ENCODE results near the gene ZNF862.
"Not testable (repeated sequence)": the region's sequence is repeated elsewhere in the genome, so short reads cannot be mapped to it uniquely, and the experiment has no call there.

The ZNF862 gene

GRCh38 chr7:149824748-149825566 is 13.2 kb upstream of the ZNF862 start:
- DNase-seq (ENCODE audit: low spot score): no peak

- DNase-seq (ENCODE audit: low spot score): no peak
Observed at GRCh38 chr7:149825567-149826343, 12.4 kb upstream of the ZNF862 start.

DNA sequence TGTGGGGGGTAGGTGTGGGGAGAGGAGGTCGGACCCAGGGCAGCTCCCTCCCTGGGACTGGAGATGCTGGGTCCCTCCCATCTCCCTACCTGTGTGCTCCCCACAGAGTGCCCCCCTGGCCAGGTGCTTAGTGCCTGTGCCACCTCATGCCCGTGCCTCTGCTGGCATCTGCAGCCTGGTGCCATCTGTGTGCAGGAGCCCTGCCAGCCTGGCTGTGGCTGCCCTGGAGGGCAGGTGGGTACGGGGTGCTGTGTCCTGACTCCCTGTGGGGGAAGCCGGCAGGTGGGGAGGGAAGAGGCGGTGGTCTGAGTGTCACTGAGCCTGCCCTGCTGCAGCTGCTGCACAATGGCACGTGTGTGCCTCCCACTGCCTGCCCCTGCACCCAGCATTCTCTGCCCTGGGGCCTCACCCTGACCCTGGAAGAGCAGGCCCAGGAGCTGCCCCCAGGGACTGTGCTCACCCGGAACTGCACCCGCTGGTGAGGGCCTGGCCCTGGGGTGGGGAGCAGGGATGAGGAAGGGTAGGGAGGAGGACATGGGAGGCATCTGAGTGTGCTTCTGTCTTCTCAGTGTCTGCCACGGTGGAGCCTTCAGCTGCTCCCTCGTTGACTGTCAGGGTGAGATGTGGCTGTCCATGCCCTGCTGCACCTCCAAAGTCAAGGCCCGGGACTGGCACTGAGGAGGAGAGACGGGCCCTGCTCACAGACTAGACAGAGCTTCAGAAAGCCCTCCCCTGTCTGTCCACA is 11.7 kb upstream of the ZNF862 start:
- no peak for DNase-seq (ENCODE audit: low spot score)

DNA sequence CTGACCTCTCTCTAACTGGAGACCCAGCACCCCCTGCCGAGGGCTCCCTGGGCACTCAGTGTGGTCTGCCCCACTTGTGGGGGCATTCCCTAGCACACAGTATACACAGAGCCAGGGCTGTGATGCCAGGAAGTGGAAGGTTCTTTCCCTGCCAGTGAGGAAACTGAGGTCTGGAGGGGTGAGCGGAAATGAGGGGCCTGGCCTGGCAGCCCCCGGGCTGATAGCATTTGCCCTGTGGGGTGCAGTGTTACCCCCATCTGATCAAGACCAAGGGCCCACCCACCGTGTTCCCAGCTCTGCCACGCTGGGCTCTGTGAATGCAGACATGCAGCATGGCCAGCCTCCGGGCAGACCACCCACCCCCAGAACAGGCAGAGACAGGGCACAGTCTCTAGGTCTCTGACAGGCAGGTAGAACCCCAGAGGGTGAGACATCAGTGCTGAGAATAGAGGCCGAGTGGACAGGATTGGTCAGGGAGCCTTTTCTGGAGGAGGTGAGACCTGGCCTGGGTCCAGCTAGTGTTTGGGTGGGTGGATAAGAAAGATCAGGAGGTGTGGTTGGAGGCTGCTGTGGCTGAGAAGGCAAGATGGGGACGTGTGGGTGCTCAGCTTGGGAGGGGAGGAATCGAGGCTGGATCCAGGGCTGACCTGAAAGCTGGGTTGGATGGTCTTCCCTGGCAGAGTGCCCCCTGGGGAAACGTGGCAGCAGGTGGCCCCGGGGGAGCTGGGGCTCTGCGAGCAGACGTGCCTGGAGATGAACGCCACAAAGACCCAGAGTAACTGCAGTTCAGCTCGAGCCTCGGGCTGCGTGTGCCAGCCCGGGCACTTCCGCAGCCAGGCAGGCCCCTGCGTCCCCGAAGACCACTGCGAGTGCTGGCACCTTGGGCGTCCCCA is 10.8 kb upstream of the ZNF862 start:
- no peak for DNase-seq (ENCODE audit: low spot score)

DNA sequence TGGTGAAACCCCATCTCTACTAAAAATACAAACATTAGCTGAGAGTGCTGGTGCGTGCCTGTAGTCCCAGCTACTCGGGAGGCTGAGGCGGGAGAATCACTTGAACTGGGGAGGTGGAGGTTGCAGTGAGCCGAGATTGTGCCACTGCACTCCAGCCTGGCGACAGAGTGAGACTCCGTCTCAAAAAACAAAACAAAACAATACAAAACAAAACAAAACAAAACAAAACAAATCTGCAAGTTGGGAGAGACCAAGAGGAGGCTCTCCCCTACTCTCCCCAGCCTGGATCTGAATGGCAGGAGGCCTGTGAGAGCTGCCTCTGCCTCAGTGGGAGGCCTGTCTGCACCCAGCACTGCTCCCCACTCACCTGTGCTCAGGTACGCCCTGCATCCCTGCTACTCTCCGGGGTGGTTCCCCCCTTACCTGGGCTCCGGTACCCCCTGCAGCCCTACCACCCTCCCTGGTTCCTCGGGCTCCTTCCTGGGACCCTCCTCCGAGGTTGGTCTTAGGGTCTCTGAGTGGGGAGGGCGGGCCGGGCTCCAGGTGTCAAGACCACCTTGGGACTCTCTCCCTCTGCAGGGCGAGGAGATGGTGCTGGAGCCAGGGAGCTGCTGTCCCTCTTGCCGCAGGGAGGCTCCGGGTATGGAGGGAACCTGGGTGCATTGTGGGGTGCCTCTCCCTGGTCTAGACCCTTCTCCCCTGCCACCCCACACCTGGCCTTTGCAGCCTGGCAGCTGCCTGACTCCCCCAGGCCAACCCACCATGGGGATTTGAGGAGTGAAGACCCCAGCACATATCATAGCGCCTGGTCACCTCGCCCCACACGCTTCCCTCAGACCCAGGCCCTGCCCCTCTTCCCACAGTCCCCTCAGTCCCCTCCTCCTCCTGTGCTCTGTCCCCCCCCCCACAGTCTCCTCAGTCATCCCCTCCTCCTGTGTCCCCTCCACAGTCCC is 9.5 kb upstream of the ZNF862 start:
- DNase-seq (ENCODE audit: low spot score): no peak

- not testable (repeated sequence) for DNase-seq (ENCODE audit: low spot score)
Observed at GRCh38 chr7:149830527-149830926, 7.6 kb upstream of the ZNF862 start.

- DNase-seq (ENCODE audit: low spot score): no peak
Observed at GRCh38 chr7:149830997-149831740, 7.0 kb upstream of the ZNF862 start.

GRCh38 chr7:149831741-149832219 is 6.4 kb upstream of the ZNF862 start:
- DNase-seq (ENCODE audit: low spot score): no peak

DNA sequence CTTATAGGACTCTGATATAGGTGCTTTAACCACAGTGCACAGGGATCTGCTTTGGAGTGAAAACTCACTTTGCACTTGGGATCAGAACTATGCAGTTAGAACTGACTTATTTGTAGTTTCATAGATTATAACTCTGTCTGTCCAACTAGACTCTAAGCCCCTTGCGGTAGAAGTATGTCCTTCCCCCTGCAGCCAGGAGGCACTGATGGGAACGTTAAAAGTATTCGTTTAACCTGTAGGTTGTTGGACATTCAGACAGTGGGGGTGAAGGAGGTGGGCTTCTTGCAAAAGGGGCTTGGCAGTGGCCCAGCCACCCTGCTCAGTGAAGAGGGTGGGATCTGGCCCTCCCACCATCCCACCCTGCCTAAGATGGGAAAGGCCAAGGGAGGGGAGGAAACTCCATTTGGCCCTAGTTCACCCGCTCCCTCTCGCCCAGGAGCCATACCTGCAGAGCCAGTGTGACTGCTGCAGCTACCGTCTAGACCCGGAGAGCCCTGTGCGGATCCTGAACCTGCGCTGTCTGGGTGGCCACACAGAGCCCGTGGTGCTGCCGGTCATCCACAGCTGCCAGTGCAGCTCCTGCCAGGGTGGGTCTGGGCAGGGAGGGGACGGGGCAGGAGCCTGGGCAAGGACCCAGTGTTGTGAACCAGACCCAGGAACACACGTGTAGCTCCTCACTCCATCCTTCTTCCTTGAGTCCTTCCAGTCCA is 5.7 kb upstream of the ZNF862 start:
- DNase-seq (ENCODE audit: low spot score): no peak

DNA sequence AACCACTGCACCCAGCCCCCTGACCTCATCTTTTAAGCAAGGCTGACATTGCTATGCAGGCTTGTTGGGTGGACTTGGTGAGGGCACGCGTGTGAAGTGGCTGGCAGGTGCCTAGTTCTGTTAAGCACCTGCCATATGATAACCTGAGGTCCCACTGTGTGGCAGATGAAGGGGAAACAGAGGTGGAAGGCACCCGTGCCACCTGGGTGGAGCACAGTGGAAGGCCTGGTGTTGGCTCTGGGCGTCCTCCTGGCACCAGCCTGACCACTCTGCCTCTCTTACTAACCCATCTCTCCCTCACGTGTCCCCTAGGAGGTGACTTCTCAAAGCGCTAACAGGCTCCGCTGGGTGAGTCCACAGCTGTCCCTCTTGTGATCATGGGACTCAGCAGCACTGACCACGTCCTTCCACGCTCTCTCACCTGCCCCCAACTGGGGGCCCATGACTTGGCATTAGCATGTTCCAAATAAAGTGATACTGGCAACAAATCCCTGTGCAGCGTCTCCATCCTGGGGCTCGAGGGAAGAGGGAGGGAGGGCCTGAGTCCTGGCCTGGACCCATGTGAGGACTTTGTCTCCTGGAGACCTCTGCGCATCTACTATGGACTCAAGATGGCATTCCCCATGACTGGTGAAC is 4.6 kb upstream of the ZNF862 start:
- DNase-seq (ENCODE audit: low spot score): no peak

GRCh38 chr7:149834601-149835000 is 3.6 kb upstream of the ZNF862 start:
- DNase-seq (ENCODE audit: low spot score): no peak

- no peak for DNase-seq (ENCODE audit: low spot score)
Observed at GRCh38 chr7:149836434-149836833, 1.7 kb upstream of the ZNF862 start.

- DNase-seq (ENCODE audit: low spot score): no peak
Observed at GRCh38 chr7:149837564-149838223, 481 bp upstream of the ZNF862 start.

- DNase-seq (ENCODE audit: low spot score): no peak
Observed at GRCh38 chr7:149838992-149839408, 825 bp downstream of the ZNF862 start.

- DNase-seq (ENCODE audit: low spot score): no peak
Observed at GRCh38 chr7:149839933-149840332, 1.8 kb downstream of the ZNF862 start.

GRCh38 chr7:149843566-149843965 is 5.4 kb downstream of the ZNF862 start:
- no peak for DNase-seq (ENCODE audit: low spot score)

GRCh38 chr7:149844445-149844844 is 6.3 kb downstream of the ZNF862 start:
- no peak for DNase-seq (ENCODE audit: low spot score)

All from CD4-positive, alpha-beta T cell treated with Interleukin-2 at 100 ng/mL for 4 hours (primary cell).